ENCODE measurements around the gene SLC52A1.

DNA sequence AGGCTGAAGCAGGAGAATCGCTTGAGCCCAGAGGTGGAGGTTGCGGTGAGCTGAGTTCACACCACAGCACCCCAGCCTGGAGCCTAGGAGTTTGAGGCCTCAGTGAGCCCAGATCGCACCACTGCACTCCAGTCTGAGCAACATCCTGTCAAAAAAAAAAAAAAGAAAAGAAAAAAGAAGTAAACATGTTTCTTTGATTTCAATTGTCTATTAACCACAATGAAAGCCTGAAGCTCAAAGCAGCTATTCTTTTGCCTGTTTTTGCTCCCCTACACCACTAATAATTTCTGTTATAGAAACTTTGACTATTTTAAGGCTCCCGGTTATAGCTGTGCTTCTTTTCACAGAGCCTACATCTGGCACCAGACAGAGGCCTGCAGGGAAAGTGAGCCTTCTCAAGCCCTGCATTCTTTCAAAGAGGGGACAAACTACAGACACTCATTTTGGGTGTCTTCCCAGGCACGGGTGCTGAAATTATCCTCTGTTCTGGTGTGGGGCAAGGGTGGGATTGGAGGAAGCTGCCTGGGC, 14.2 kb upstream of the SLC52A1 start:
- TF ChIP-seq, protein P1, sequence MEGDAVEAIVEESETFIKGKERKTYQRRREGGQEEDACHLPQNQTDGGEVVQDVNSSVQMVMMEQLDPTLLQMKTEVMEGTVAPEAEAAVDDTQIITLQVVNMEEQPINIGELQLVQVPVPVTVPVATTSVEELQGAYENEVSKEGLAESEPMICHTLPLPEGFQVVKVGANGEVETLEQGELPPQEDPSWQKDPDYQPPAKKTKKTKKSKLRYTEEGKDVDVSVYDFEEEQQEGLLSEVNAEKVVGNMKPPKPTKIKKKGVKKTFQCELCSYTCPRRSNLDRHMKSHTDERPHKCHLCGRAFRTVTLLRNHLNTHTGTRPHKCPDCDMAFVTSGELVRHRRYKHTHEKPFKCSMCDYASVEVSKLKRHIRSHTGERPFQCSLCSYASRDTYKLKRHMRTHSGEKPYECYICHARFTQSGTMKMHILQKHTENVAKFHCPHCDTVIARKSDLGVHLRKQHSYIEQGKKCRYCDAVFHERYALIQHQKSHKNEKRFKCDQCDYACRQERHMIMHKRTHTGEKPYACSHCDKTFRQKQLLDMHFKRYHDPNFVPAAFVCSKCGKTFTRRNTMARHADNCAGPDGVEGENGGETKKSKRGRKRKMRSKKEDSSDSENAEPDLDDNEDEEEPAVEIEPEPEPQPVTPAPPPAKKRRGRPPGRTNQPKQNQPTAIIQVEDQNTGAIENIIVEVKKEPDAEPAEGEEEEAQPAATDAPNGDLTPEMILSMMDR (IDR thresholded peaks at IDR 0.05): no peak
- no peak for TF ChIP-seq ZFX (IDR thresholded peaks at IDR 0.05; ENCODE audit: borderline replicate concordance)

Measured in 22Rv1 (cell line).